Neural progenitor cell (in vitro differentiated cells): ENCODE results near the gene SNX1. TPM values are rescaled to one million over a fixed set of nuclear protein-coding genes. Genes with fewer than 3 reads are reported as not detected.
"Not testable (repeated sequence)": the region's sequence is repeated elsewhere in the genome, so short reads cannot be mapped to it uniquely, and the experiment has no call there.

ENCODE experiments used
- DNase-seq: peaks from one replicate; pipeline ENCODE4 v3.0.0-alpha.2; 2016; ENCODE audit warnings: low spot score
- H2AFZ ChIP-seq: fragments of 200-600 bp; sonication (generic); replicated peaks from 2 replicates; pipeline ENCODE4 v1.6.1; 2016; ENCODE audit warnings: antibody characterized with exemption
- H3F3A ChIP-seq: fragments of 200-600 bp; sonication (generic); 2 replicates; pipeline ENCODE4 v1.6.1; 2016; ENCODE audit warnings: antibody characterized with exemption, low read depth
- H3K27ac ChIP-seq: fragments of 200-600 bp; sonication (generic); 2 replicates; pipeline ENCODE4 v1.5.1; 2016; ENCODE audit warnings: mild to moderate bottlenecking
- H3K27me3 ChIP-seq: fragments of 200-600 bp; sonication (generic); 2 replicates; pipeline ENCODE4 v1.6.1; 2016; ENCODE audit warnings: mild to moderate bottlenecking, moderate library complexity
- H3K36me3 ChIP-seq: fragments of 200-600 bp; sonication (generic); 2 replicates; pipeline ENCODE4 v1.5.1; 2016
- H3K4me1 ChIP-seq: fragments of 200-600 bp; sonication (generic); 2 replicates; pipeline ENCODE4 v1.6.1; 2016; ENCODE audit warnings: mixed run types
- H3K4me2 ChIP-seq: fragments of 200-600 bp; sonication (generic); 2 replicates; pipeline ENCODE4 v1.6.1; 2016
- H3K4me3 ChIP-seq: fragments of 200-600 bp; sonication (generic); 2 replicates; pipeline ENCODE4 v1.5.1; 2016
- H3K79me2 ChIP-seq: fragments of 200-600 bp; sonication (generic); 2 replicates; pipeline ENCODE4 v1.6.1; 2016; ENCODE audit warnings: low read depth
- H3K9ac ChIP-seq: fragments of 200-600 bp; sonication (generic); 2 replicates; pipeline ENCODE4 v1.6.1; 2016
- H3K9me3 ChIP-seq: fragments of 200-600 bp; sonication (generic); 2 replicates; pipeline ENCODE4 v1.5.1; 2016; ENCODE audit warnings: low read depth
- H4K20me1 ChIP-seq: fragments of 200-600 bp; sonication (generic); 2 replicates; pipeline ENCODE4 v1.6.1; 2016; ENCODE audit warnings: low read depth
- H3K27ac Mint-ChIP-seq: 3 replicates; pipeline ENCODE4 v1.8.0; 2021; ENCODE audit warnings: mixed read lengths
- H3K27me3 Mint-ChIP-seq: 2 replicates; pipeline ENCODE4 v1.8.0; 2022; ENCODE audit warnings: low read depth, mild to moderate bottlenecking, inconsistent platforms, moderate library complexity, mixed read lengths; ENCODE audit not compliant: insufficient read depth
- H3K36me3 Mint-ChIP-seq: 3 replicates; pipeline ENCODE4 v1.8.0; 2021; ENCODE audit warnings: mixed read lengths
- H3K4me1 Mint-ChIP-seq: 3 replicates; pipeline ENCODE4 v1.8.0; 2021; ENCODE audit warnings: mixed read lengths
- H3K4me3 Mint-ChIP-seq: 3 replicates; pipeline ENCODE4 v1.8.0; 2021; ENCODE audit warnings: mild to moderate bottlenecking, moderate library complexity, mixed read lengths
- H3K9me3 Mint-ChIP-seq: 3 replicates; pipeline ENCODE4 v1.8.0; 2020; ENCODE audit warnings: mixed read lengths
- EZH2 ChIP-seq: fragments of 200-600 bp; sonication (generic); IDR thresholded peaks from 2 replicates; pipeline ENCODE4 v1.6.1; 2017; ENCODE audit warnings: antibody characterized with exemption, mild to moderate bottlenecking, moderate library complexity
- EZH2phosphoT487 ChIP-seq: fragments of 200-600 bp; sonication (generic); IDR thresholded peaks from 2 replicates; pipeline ENCODE4 v1.6.1; 2017; ENCODE audit warnings: antibody characterized with exemption
- total RNA-seq: library from RNA; depleted of rRNA; stranded (reverse); fragments of >200 nt; gene quantifications from 2 replicates; pipeline ENCODE4 v1.2.3, GENCODE V29; 2015; ENCODE audit warnings: low replicate concordance
- TF ChIP-seq, protein P1 (sequence below): fragments of 200-600 bp; sonication (generic); IDR thresholded peaks from 2 replicates; pipeline ENCODE4 v1.5.1; 2017; ENCODE audit warnings: antibody characterized with exemption, mild to moderate bottlenecking

SNX1 gene
- total RNA-seq, 1 donor from 2014 or later = 24.0 TPM

DNA sequence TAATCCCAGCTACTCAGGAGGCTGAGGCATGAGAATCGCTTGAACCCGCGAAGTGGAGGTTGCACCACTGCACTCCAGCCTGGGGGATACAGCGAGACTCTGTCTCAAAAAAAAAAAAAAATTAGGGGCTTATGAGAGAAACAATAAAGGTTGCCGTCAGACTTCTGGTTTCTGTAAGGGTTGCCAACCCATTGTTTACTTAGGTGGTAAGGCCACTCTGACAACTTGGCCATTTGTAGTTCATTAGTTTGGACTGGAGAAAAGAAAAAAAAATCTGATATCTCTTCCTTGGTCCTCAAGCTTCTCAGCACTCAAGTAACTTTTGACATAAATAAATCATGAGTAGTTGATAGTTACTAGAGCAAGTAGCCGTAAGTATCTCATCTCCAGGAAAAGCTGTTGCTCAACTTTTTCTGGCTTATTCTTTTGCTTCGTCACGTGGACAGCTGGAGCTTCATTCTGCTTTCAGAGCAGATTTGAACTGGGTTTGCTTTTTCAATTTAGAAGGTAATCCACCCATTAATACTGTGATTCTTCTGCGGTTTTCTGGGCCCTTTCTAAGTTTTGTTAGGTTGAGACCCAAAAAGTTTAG lies 9.4 kb downstream of the SNX1 start:
- Histone ChIP-seq H2AFZ (no peak overlapping the region), H3K27me3 (no peaks in the 10 kb centered on the region), H3K79me2 (peaks cover 99% of the 10 kb centered on the region), H3F3A (no peaks in the 10 kb centered on the region), H3K4me3 (no peak overlapping the region), H3K4me2 (no peak overlapping the region), H3K9ac (no peak overlapping the region), H3K4me1 (no peaks in the 10 kb centered on the region), H3K36me3 (no peaks in the 10 kb centered on the region), H3K27ac (no peak overlapping the region), H3K9me3 (no peaks in the 10 kb centered on the region), H4K20me1 (peaks cover 36% of the 10 kb centered on the region)
- H3K36me3 Mint-ChIP-seq = peaks cover 5% of the 10 kb centered on the region
- no peaks in the 10 kb centered on the region for H3K4me1 Mint-ChIP-seq
- H3K27me3 Mint-ChIP-seq = no peaks in the 10 kb centered on the region
- TF ChIP-seq EZH2phosphoT487 (no peak), EZH2 (no peak)
- TF ChIP-seq, protein P1, sequence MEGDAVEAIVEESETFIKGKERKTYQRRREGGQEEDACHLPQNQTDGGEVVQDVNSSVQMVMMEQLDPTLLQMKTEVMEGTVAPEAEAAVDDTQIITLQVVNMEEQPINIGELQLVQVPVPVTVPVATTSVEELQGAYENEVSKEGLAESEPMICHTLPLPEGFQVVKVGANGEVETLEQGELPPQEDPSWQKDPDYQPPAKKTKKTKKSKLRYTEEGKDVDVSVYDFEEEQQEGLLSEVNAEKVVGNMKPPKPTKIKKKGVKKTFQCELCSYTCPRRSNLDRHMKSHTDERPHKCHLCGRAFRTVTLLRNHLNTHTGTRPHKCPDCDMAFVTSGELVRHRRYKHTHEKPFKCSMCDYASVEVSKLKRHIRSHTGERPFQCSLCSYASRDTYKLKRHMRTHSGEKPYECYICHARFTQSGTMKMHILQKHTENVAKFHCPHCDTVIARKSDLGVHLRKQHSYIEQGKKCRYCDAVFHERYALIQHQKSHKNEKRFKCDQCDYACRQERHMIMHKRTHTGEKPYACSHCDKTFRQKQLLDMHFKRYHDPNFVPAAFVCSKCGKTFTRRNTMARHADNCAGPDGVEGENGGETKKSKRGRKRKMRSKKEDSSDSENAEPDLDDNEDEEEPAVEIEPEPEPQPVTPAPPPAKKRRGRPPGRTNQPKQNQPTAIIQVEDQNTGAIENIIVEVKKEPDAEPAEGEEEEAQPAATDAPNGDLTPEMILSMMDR = no peak
- H3K4me3 Mint-ChIP-seq = no peak overlapping the region
- no peak overlapping the region for H3K27ac Mint-ChIP-seq
- DNase-seq = no peak
- H3K9me3 Mint-ChIP-seq = peaks cover 3% of the 10 kb centered on the region

- Histone ChIP-seq H3K27ac (no peak overlapping the region), H3K9ac (no peak overlapping the region), H3K4me2 (no peak overlapping the region), H3K36me3 (no peaks in the 10 kb centered on the region), H3K4me1 (peaks cover 10% of the 10 kb centered on the region), H2AFZ (no peak overlapping the region), H3K4me3 (no peak overlapping the region), H3K27me3 (no peaks in the 10 kb centered on the region), H4K20me1 (peaks cover 45% of the 10 kb centered on the region), H3K9me3 (no peaks in the 10 kb centered on the region), H3K79me2 (peaks cover 95% of the 10 kb centered on the region), H3F3A (no peaks in the 10 kb centered on the region)
- no peaks in the 10 kb centered on the region for H3K27me3 Mint-ChIP-seq
- H3K27ac Mint-ChIP-seq = no peak overlapping the region
- TF ChIP-seq, protein P1 = no peak
- TF ChIP-seq EZH2 (no peak), EZH2phosphoT487 (no peak)
- H3K4me3 Mint-ChIP-seq = no peak overlapping the region
- peaks cover 4% of the 10 kb centered on the region for H3K36me3 Mint-ChIP-seq
- H3K4me1 Mint-ChIP-seq = peaks cover 4% of the 10 kb centered on the region
- peaks cover 2% of the 10 kb centered on the region for H3K9me3 Mint-ChIP-seq
- DNase-seq = no peak
These were observed 11.6 kb downstream of the SNX1 start for GRCh38 chr15:64107337-64107736.

GRCh38 chr15:64110108-64110701 lies 14.4 kb downstream of the SNX1 start:
- Histone ChIP-seq H3K79me2 (peaks cover 67% of the 10 kb centered on the region), H4K20me1 (peaks cover 37% of the 10 kb centered on the region)
- H3K36me3 ChIP-seq, H3K27me3 Mint-ChIP-seq, H3F3A ChIP-seq, H3K9ac ChIP-seq, H3K4me1 ChIP-seq, H3K27me3 ChIP-seq, H3K9me3 Mint-ChIP-seq, H3K4me3 ChIP-seq, H3K4me2 ChIP-seq, H3K9me3 ChIP-seq, H3K27ac Mint-ChIP-seq, DNase-seq, H2AFZ ChIP-seq, H3K4me3 Mint-ChIP-seq, H3K27ac ChIP-seq, H3K4me1 Mint-ChIP-seq: not testable (repeated sequence)
- H3K36me3 Mint-ChIP-seq = peaks cover 12% of the 10 kb centered on the region

- Mint-ChIP-seq H3K27me3 (peaks cover 2% of the 10 kb centered on the region), H3K4me1 (peaks cover 4% of the 10 kb centered on the region), H3K27ac (no peak overlapping the region), H3K4me3 (no peak overlapping the region), H3K36me3 (peaks cover 12% of the 10 kb centered on the region), H3K9me3 (no peaks in the 10 kb centered on the region)
- H4K20me1 ChIP-seq = peaks cover 30% of the 10 kb centered on the region
- no peak for TF ChIP-seq EZH2phosphoT487
- TF ChIP-seq EZH2 = no peak
- TF ChIP-seq, protein P1 = no peak
- H3F3A ChIP-seq = no peaks in the 10 kb centered on the region
- no peak for DNase-seq
- H3K27me3 ChIP-seq = no peaks in the 10 kb centered on the region
- no peaks in the 10 kb centered on the region for H3K9me3 ChIP-seq
- no peak overlapping the region for H3K4me3 ChIP-seq
- H3K79me2 ChIP-seq = peaks cover 58% of the 10 kb centered on the region
- H3K9ac ChIP-seq = peak overlapping the region; percentile 25
- H3K27ac ChIP-seq = no peak overlapping the region
- no peaks in the 10 kb centered on the region for H3K36me3 ChIP-seq
- no peak overlapping the region for H2AFZ ChIP-seq
- peaks cover 10% of the 10 kb centered on the region for H3K4me1 ChIP-seq
- no peak overlapping the region for H3K4me2 ChIP-seq
These were observed 15.3 kb downstream of the SNX1 start for GRCh38 chr15:64110950-64111678.
